DMS114 treated with DMSO at 0.1 percent for 48 hours (cell line): ENCODE results near the gene NT5DC2.

Experiments
- DNase-seq: peaks from one replicate; lab custom pipeline; 2025; ENCODE audit not compliant: unreplicated experiment; lab: John Stamatoyannopoulos, UW

Gene NT5DC2

GRCh38 chr3:52533623-52534280 is at the start of gene NT5DC2:
Gene NT5DC2 (minus strand): TSS chr3:52533857. CDS start chr3:52533737, 120 bp downstream.
- DNase-seq = peak; percentile 31

- no peak for DNase-seq
Observed at GRCh38 chr3:52574056-52574965, 40.7 kb upstream of the NT5DC2 start.

GRCh38 chr3:52572221-52572620 is 38.6 kb upstream of the NT5DC2 start:
- no peak for DNase-seq

- no peak for DNase-seq
Observed at GRCh38 chr3:52570076-52570475, 36.4 kb upstream of the NT5DC2 start.

- DNase-seq = no peak
Observed at GRCh38 chr3:52568069-52568468, 34.4 kb upstream of the NT5DC2 start.

GRCh38 chr3:52563984-52564383 is 30.3 kb upstream of the NT5DC2 start:
- DNase-seq = no peak

GRCh38 chr3:52561028-52561747 is 27.5 kb upstream of the NT5DC2 start:
- no peak for DNase-seq

GRCh38 chr3:52558436-52558835 is 24.8 kb upstream of the NT5DC2 start:
- DNase-seq = no peak

GRCh38 chr3:52557011-52557960 is 23.6 kb upstream of the NT5DC2 start:
- DNase-seq = no peak

- DNase-seq = no peak
Observed at GRCh38 chr3:52555056-52555455, 21.4 kb upstream of the NT5DC2 start.

- no peak for DNase-seq
Observed at GRCh38 chr3:52554026-52554755, 20.5 kb upstream of the NT5DC2 start.

GRCh38 chr3:52552089-52552488 is 18.4 kb upstream of the NT5DC2 start:
- DNase-seq = no peak

- DNase-seq = no peak
Observed at GRCh38 chr3:52551118-52551517, 17.5 kb upstream of the NT5DC2 start.

- DNase-seq = no peak
Observed at GRCh38 chr3:52547143-52547542, 13.5 kb upstream of the NT5DC2 start.

- DNase-seq = no peak
Observed at GRCh38 chr3:52546111-52546901, 12.6 kb upstream of the NT5DC2 start.

GRCh38 chr3:52544937-52545336 is 11.3 kb upstream of the NT5DC2 start:
- DNase-seq = no peak

GRCh38 chr3:52541050-52541449 is 7.4 kb upstream of the NT5DC2 start:
- DNase-seq = no peak

GRCh38 chr3:52539010-52539653 is 5.5 kb upstream of the NT5DC2 start:
- DNase-seq = no peak
